CD4-positive, alpha-beta T cell treated with Interleukin-15 for 4 hours (primary cell): ENCODE results near the gene PSMD14.
"Not testable (repeated sequence)": the region's sequence is repeated elsewhere in the genome, so short reads cannot be mapped to it uniquely, and the experiment has no call there.

Experiments
- DNase-seq: peaks from one replicate; pipeline ENCODE4 v3.0.0-alpha.2; 2020; ENCODE audit warnings: low spot score

The PSMD14 gene

DNA sequence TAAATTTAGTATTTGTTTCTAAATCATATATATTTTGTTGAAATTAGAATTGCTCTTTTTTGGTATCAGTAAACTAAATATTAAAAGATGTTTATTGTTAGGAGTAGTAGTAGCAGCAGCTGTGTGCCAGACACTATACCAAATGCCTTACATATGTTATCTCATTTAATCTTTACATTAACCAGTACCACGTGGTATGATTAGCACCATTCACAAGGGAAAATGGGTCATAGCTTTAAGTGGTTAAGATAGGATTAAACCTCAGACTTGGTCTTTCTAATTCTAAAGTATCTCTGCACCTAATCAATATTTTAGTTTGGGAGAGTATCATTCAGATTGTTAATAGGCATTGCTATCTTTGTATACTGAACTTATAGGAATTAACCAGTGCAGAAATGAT is 29.0 kb downstream of the PSMD14 start:
- no peak for DNase-seq

DNA sequence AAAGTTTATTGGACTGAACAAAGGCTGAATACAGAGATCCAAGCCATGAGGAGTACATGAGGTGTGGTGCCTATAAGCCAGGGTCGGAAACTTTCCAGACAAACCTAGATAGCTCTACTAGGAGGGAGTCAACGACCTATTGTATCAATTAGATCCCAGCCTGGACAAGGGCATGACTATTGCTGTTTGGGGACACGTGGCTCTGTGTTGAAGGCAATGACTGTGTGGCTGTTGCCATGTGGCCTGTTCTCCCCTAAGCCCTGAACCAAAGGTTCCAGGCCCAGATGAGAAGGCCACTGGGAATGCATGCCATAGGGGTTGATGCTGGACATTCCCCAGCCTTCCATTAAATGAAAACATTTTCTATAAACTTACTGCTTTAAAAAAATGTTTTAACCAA is 31.3 kb downstream of the PSMD14 start:
- not testable (repeated sequence) for DNase-seq

DNA sequence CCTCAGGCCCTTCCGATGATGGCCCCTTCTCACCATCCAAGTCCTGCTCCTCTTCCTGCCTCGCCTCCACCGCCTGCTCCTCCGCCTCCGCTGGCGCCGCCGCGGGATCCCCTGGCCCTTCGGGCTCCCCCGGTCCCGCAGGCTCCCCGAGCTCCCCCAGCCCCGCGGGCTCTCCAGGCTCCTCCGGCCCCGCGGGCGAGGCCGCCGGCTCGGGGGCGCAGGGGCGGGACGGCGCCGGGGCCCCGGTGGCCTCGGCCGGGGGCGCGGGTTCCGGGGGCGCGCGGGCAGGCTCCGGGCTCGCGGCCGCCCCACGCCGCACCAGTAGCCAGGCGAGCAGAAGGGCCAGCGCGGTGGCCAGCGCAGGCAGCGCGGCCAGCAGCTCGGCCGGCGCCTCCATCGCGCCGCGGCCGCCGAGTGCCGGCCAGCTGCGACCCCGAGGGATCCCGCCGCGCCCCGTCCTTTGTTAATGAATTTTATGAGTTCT is 32.7 kb downstream of the PSMD14 start:
- DNase-seq = not testable (repeated sequence)

DNA sequence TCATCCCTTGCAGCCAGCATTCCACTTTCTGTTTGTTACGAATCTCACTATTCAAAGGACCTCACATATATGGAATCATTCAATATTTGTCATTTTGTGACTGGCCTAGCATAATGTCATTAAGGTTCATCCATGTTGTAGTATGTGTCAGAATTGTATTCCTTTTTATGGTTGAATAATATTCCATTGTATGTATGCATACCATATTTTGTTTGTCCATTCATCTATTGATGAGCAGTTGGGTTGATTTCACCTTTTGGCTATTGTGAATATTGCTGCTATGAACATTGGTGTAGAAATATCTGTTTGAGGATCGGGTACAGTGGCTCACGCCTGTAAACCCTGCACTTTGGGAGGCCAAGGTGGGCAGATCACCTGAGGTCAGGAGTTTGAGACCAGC is 35.0 kb downstream of the PSMD14 start:
- DNase-seq = no peak

DNA sequence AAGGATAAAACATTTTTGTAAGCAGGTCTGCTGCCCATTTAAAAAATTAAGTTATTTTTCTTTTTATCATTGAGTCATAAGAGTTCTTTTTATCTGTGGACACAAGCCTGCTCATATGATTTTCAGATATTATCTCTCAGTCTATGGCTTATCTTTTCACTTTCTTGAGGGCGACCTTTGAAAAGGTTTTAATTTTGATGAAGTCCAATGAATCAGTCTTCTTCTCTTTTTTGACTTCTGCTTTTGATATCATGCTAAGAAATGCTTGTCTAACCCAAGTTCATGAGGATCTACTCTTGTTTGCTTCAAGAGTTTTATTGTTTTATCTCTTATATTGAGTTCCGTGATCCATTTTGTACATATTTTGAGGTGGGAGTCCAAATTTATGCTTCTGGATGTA is 36.5 kb downstream of the PSMD14 start:
- no peak for DNase-seq

DNA sequence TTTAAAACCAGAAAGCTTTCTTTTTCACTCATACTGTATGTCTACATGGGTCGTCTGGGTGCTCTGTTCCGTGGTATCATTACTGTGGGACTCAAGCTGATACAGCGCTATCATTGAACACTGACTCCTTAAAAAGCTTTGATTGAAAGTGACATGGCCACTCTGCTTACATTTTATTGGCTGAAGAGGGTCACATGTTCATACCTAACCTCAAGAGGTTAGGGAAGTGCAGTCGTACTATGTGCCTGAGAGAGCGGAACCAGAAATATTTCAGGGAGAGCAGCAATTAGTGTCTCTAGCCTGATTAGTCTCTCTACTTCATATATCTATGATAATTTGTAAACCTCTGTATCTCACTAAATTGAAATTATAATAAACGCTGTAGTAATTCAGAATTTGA is 43.5 kb downstream of the PSMD14 start:
- no peak for DNase-seq

DNA sequence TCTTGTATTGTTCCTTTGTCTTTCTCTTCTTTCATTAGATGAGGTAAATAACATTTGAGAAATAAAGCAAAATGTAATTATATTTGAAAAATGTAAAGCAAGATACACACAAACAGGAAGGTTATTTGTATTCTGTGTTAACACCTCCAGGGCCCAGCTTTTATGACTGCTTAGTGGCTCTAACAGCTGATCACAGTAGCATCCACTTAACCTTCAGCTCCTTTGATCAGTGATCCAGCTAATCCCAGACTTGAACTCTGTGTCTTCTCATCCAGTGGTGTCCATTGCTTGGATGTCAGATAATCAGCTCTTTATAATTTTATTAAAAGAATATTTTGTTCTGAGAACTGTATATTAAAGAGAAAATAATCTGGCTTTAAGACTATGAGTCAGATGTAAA is 44.5 kb downstream of the PSMD14 start:
- no peak for DNase-seq

DNA sequence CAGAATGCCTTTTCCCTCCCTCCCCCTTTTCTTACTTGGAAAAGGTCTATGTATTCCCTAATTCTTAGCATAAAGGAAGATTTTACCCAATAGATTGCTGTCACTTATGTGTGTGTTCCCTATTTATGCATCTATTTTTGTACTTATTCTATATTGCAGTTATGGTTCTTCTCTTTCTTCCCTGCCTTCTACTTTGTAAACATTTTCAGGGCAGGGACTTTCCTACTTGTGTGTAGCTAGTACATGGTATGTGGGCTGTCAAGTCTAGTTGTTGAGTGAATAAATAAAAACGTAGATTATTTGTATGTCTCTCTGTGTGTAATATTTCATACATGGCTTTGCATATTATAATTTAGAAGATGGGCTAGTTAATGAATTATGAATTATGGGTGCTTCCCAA is 45.3 kb downstream of the PSMD14 start:
- DNase-seq = no peak

DNA sequence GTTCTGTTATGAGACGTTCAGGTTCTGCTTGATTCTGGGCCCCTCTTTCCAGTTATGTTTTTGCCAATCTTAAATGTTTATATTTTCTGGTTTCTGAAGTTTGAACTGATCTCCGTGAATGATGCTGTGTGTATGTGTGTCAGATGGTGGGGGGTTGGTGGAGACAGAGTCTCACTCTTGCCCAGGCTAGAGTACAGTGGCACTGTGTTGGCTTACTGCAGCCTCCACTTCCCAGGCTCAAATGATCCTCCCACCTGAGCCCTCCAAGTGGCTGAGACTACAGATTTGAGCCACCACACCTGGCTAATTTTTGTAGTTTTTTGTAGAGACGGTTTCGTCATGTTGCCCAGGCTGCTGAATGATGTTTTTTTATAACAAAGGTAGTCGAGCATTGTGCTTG is 45.9 kb downstream of the PSMD14 start:
- no peak for DNase-seq

DNA sequence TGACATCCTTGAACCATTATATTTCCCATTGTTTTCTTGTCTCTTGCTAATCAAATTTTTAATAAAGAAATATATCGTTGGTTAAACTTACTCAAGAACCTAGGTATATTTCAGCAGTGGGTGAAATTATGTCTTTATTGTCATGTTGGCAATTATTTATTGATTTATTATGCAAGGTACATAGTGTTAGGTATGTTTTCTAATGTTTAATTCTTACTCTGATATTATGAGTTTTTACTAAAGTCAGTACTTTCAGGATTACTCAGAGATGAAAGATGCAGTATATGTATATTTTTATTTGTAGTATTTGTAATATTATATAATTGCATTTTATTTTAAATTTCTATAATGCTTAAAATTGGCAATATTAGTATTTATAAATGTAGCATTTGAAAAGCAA is 46.9 kb downstream of the PSMD14 start:
- DNase-seq = no peak

DNA sequence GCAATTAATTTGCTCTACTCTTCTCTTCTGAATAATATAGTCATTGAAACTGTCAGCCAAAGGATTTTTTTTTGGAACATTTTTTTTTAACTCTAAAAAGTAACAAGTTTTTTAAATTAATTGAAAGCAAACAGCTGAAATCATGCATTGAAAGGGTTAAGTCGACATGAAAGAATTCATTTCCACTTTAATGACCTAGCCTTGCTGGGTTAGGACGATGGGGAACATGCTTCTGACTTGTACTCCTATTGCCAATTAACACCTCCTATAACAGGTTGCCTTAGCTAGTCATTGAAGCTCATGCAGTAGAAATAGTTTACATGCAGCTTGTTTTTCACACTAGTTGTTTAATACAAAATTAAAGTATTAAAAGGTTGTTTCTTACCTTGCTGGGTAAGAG is 47.8 kb downstream of the PSMD14 start:
- no peak for DNase-seq

DNA sequence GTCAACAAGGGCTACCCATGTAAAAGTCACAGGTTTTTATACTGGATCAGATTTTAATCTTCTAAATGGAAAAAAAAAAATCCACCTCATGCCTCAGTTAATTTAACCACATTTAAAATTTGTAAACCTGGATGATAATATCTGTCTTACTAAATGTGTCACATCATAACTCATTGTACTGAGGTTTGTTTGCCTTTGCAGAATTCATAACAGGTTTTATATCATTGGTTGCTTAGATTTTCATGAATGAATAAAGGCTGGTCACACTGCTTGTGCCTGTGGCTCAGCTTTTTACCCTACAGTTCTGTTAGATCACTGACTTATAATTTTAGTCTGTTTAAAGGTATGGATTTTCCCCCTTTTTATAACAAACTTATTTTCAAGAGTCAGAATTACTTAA is 48.9 kb downstream of the PSMD14 start:
- no peak for DNase-seq

DNA sequence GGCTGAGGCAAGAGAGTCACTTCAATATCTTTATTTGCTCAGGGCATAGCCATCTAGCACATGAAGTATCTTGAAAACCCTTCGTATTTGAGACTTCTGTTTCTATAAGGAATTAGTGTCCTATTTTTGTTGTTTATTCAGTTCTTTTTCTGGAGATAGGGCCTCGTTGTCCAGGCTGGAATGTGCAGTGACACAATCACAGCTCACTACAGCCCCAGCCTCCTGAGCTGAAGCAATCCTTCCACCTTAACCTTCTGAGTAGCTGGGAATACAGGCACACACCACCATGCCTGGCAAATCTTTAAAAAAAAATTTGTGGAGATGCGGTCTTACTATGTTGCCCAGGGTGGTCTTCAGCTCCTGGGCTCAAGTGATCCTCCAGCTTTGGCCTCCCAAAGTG is 50.6 kb downstream of the PSMD14 start:
- DNase-seq = no peak

DNA sequence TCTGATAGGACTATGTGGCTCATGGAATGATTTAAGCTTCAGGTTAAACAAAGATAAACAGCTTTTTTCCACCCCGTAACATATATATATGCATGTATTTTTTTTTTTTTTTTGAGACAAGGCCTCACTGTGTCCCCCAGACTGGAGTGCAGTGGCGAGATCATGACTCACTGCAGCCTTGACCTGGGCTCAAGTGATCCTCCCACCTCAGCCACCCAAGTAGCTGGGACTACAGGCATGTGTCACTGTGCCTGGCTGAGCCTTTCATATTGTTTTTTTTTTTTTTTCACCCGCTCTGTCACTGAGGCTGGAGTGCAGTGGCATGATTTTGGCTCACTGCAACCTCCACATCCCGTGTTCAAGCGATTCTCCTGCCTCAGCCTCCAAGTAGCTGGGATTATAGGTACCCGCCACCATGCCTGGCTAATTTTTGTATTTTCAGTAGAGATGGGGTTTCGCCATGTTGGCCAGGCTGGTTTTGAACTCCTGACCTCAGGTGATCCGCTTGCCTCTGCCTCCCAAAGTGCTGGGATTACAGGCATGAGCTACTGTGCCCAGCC is 52.0 kb downstream of the PSMD14 start:
- DNase-seq = not testable (repeated sequence)

DNA sequence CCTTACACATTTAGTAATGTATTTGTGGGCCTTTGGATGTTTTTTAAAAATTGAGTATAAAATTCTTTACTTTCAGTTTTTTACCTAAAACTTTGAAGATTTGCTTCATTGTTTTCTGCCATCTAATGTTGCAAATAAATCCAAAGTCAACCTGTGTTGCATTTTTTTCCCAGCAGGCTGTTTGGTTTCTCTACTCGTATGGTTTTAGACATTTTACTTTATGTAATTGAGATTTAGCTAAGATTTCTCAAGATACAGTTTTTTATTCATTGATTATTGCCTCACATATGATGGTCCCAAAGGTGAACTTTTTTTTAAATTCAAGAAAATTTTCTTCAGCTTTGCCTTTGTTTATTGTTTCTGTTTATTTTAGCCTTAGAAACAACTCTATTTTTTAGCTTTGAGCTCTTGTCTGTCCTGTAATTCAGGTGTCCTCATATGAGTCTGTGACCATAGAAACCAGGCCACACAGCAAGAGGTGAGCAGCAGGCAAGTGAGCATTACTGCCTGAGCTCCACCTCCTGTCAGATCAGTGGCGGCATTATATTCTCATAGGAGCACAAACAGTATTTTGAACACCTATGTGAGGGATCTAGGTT is 54.4 kb downstream of the PSMD14 start:
- no peak for DNase-seq

DNA sequence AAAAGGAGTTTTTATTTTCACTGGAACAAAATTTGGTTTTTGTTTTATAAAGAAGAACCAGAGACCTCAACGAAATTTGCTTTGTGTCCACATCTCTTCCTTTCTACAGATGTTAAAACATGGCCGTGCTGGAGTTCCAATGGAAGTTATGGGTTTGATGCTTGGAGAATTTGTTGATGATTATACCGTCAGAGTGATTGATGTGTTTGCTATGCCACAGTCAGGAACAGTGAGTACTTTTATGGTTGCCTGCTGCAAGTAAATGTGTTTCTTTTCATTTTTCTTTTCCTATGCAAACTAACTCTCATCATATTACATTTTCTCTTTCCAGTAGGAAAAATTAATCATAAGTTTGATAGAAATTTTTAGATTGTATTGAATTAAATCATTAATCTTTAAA is 59.5 kb downstream of the PSMD14 start:
- DNase-seq = no peak

DNA sequence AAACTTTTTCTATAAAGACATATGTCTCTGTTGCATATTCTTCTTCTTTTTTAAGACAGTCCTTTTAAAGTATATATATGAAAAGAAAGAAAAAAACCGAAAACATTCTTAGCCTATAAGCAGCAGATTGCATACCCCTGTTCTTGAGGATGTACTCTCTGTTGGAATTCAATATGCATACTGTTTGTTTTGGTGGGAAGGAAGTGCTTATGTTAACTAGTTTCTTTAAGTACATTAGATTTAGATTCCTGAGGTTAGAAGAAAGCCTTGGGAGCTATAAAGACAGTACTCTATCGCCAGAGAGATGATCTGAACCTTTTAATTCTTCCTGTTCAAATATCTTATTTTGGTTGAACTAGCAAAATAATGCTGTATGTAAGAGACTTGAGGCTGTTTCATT is 61.1 kb downstream of the PSMD14 start:
- DNase-seq = no peak

DNA sequence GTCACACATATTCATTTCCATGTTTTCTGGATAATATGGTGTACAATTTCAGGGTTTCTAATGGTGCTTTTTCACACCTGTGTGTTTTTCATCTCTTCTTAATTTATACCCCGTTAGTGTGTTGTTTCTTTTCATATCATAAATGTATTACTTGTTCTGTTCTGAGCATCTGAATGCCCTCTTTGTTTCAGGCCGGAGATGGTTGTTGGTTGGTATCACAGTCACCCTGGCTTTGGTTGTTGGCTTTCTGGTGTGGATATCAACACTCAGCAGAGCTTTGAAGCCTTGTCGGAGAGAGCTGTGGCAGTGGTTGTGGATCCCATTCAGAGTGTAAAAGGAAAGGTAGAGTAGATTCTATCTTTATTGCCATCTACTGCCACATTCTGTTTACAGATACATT is 62.8 kb downstream of the PSMD14 start:
- no peak for DNase-seq

DNA sequence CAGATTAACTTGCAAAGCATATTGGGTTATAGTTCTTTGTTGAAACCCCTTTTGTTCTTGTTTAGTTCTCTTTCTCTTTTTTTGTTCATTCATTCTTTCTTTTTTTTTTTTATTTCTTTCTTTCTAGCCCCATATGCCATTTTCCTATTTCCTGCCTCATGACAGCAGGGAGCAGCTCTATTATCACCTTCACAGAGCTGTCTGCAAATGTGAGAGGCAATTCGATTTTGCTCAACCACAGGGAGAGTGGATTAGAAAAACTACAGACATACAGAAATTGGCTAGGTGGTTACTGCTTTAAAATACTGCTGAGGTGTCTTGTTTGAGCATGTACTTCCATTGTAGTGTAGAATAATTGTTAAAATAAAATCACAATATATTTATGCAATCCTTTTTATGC is 63.6 kb downstream of the PSMD14 start:
- no peak for DNase-seq

DNA sequence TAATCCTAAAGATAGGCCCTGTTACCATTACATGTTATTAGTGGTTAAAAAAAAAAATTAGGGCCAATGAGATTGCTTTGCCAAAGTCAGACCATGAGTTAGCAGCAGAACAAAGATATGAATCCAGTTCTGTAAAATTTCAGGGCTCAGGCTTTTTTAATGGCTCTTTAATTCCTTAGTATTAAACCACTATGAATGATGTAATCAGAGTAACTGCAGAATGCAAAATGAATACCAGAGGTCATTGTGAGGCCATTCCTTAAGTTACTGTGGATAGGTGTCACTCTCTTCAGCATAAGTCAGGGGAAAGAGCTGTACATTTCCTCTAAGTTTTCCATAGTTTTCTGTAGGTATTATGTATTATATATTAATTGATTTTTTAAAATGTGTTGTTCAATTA is 65.7 kb downstream of the PSMD14 start:
- DNase-seq = no peak

DNA sequence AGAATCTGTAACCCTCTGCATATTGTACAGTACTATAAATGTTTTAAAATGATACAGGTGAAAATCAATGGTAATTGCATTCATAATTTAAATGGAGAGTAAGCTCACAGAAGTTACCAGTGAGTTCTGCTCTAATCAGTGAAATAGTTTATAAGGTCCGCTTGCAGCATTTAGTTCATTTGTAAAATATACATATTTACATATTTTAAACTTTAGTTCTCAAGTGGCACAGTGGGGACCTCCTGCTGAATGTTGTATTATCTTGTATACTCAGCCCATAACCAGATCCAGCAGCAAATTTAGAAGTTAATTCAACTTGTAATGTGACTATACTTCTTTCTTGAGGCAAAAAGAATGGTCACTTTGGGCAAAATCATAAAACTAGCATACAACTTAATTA is 66.2 kb downstream of the PSMD14 start:
- DNase-seq = no peak

DNA sequence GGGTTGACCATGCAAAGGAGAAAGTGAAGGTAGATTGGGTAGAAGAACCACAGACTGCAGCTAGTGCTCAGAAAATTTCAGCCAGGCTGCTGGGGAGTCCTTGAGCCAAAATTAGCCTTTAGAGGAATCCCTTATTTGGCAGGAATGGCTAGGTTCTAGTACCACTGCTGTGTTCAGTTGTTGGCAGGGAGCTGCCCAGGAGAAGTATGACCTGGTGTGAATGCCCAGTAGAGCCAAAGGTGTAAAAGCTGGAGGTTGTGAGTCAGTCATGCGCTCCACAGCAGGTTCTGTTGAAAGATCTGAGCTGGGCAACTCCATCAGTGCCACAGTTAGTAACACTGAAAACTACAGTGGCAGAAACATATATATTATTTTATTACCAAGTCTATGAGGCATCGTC is 71.5 kb downstream of the PSMD14 start:
- DNase-seq = no peak

DNA sequence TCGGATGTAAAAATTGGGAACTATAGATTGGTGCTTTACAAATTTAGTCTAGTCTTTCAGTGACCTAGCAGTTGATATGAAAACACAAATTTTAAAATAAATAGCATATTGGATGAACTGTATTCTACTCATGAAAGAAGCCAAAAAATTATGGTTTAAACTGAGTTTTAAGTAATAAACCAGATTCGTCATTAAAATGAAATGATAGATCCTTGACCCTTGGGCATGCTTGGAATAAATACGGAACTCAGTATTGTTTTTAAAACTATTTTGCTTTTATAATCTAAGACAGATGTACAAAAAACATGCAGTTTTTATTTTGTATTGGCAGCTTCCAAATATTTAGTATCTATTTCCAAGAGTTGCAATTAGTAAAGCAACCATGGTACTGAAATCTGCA is 73.3 kb downstream of the PSMD14 start:
- DNase-seq = no peak

DNA sequence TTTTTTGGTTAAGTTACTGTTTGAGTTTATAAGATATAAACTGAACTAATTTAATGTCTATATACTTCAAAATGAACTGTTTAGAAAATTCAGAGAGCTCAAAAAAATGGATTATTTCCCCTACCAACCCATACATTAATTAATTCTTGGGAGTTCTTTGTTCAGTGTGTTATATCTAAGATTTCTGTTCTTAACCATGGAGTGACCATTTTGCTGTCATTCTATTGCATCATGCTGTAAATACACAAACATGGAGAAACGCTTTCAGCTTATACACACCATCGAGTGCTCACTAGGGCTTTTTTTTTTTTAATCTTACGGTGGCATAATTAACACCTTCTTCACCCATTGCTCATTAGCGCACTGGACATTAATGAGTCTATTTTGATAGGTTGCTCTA is 74.5 kb downstream of the PSMD14 start:
- DNase-seq = no peak

DNA sequence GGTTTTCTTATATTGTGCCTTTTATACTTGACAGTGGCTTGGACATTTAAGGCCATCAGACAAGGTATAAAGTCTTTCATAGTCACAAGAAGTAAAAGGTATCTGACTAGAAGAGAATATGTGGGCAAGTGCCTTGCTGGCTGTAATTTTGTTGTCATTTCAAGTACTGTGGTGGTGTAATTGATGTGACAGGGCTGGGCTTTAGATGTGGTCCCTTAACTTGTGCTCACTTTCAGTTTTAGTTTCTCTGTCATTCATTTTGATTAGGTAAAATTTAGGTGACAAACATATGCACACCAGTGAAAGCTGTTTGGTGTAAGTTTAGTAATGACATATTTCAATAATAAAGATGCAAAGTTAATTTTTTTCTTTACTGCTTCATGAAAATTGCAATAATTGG is 76.6 kb downstream of the PSMD14 start:
- peak; percentile 17 for DNase-seq
